HG03175 (cell line): ENCODE data around the gene CHCHD3.

Experiments
- ATAC-seq: cut with Tn5 transposase; IDR thresholded peaks from one replicate; pipeline ENCODE4 v1.9.1; 2021; ENCODE audit warnings: mild to moderate bottlenecking, moderate library complexity; ENCODE audit not compliant: unreplicated experiment

Gene CHCHD3

GRCh38 chr7:133048589-133048988, 33.3 kb downstream of the CHCHD3 start:
- no peak for ATAC-seq

GRCh38 chr7:133047321-133047720, 34.6 kb downstream of the CHCHD3 start:
- ATAC-seq = no peak

DNA sequence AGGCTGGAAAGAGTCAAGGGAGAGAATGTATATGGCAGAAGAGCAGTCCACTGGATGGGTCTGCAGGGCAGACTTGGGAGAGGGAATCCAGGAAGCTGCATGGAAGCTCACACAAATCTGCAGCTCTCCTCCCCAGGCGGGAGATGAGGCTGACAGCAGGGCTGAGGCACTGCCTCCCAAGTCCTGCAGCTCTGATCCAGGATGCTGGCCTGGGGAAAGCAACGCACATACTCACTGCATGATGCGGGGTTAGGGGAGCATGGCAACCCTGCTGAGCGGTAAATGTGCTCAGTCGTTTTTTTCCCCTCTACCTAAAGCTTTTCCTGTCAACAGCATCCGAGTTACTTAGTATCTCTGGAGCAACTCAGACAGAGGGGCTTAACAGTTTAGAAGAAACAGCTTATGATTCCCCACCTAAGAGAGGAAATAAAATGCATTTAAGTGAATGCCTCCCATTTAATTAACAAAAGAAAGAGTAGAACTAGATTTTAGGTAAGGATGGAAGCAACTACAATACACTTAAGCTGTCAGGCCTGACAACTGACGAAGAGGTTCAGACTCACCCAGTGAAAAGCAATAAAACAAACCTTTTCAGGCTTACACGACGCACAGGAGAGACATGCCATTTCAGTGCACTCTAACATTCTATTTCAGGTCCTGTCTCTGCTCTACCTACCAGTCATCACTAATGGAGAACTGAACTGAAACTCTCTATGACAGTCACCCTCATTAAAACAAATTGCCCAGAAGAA, 37.0 kb downstream of the CHCHD3 start:
- no peak for ATAC-seq

- no peak for ATAC-seq
Measured at GRCh38 chr7:133040674-133041073, 41.2 kb downstream of the CHCHD3 start.

GRCh38 chr7:133040178-133040577, 41.7 kb downstream of the CHCHD3 start:
- ATAC-seq = no peak

DNA sequence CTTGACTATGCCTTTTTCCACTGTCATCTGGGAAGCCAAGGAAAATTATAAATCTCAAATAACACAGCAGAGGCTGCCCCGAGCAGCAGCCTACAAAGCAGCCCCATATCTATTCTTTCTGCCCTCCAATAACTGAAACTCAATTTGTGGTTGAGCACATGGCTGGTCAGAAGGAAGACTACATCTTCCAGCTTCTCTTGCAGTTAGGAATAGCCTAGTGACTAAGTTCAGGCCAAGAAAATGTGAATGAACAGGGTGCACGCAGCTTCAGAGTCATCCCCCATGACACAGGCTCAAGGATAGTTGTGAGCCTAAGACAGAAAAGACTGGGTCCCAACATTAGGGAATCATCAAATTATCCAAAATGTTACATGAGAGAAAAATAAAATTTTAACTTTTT, 42.3 kb downstream of the CHCHD3 start:
- no peak for ATAC-seq

DNA sequence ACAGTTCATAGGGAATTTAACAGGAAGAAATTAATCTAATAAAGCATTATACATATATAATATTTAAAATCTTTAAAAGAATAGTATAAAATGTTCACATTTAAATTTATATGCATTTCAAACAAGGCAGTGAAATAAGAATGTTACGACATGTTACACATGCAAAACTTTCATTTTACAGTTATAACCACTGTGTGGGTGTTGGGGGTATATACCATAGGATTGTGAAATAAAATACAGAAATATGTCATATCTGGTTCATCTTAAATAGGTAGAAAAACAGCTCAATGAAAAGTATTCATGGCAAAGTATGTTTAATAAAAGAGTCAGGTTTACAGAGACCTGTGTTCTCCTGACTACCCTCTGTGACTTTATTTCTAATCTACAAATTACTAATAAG, 45.6 kb downstream of the CHCHD3 start:
- no peak for ATAC-seq

- peak; percentile 99 for ATAC-seq
Measured at GRCh38 chr7:133035240-133035639, 46.6 kb downstream of the CHCHD3 start.

DNA sequence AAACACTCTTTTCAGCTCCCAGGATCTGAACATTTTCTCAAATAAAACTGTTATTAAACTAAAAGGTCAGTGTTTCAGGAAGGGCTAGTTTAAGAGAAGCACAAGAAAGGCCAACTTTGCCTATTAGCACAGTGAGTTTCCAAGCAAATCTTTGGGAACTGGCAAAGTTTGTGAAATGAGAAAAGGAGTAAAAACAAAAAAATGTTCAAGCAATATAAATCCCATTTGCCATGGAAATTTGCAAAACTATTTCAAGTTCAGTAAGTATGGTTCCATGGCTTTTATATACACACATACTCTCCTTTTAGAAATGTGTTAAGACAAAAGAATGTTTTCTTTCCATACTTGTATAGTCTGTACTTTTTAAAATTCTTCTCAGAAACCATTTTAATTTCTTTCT, 51.5 kb downstream of the CHCHD3 start:
- no peak for ATAC-seq

DNA sequence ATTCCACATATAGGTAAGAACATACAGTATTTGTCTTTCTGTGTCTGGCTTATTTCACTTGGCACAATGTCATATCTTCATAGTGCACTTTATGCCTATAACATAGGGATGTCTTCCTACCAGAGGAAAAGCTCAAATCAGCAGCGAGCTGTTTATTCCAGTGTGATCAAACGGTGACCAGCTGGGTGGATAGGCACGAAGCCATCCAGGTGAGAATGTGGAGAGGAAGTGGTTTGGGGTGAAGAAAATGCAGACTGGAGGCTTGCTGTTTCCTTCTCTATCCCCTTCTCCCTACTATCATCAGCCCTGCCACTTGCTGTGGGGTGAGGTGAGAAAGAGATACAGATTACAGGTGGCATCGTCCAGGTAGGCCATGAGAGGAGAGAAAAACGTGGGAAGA, 52.4 kb downstream of the CHCHD3 start:
- ATAC-seq = no peak

GRCh38 chr7:133027397-133027796, 54.5 kb downstream of the CHCHD3 start:
- ATAC-seq = no peak

DNA sequence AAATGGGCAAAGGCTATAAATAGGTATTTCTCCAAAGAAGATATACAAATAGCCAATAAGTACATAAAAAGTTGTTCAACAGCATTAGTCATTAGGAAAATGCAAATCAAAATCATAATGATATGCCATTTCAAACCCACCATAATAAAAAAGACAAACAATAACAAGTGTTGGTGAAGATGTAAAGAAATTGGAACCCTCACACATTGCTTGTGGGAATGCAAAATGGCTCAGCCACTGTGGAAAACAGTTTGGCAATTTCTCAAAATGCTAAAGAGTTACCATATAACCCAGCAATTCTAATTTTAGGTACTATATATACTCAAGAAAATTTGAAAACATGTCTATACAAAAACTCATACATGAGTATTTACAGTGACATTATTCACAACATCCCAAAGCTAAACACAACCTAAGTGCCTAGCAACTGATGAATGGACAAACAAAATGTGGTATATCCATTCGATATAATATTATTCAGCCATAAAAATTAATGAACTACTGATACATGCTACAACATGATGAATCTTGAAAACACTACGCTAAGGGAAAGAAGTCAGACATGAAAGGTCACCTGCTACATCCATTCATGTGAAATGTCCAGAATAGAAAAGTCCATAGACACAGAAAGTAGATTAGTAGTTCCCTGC, 55.6 kb downstream of the CHCHD3 start:
- no peak for ATAC-seq

DNA sequence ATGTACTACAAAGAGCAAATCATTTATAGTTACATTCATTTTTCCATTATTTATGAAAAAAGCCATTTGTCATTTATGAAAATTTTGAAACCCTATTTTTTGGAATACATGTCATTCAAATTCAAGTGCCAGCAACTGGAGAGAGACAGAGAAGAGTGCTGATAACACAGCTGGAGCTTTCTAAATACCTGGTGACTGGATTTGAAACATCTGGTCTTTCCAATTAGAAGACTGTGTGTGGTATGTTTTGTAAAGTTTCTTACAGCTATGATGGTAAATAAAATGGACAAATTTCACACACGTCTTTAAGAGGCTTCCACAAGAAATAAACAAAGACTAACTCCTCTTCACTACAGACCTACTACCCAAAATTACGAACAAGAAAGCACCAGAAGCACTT, 56.8 kb downstream of the CHCHD3 start:
- ATAC-seq = no peak

- ATAC-seq = no peak
Measured at GRCh38 chr7:133024596-133024995, 57.3 kb downstream of the CHCHD3 start.

DNA sequence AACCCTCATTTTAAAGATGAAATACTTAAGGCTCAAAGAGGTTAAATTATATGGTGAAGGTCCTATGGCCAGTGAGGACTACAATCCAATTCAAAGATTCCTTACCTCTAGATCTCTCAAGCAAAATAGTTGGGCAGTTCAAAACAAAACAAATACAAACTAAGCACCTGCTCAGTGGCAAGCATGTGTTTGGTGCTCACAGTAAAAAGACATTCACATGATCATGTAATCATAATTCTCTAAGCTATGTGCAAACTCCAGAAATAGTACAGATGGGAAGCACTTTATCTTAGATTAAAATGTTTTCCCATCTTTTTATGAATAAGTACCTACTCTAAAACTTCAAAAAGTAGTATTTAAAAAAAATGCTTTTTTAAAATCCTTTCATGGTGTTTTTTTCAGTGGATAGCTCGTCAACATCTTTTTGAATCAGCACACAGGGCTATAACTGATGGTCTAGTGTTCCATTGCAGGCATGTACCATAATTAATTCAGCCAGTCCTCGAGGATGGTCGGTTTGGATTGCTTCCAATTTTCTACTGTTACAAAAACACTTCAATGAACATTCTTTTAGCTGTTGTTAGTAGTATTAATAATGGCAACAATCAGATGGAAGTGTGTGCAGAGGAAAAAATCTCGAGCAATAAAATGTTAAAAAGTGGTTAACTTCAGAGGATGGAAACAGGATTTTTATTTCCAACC, 58.4 kb downstream of the CHCHD3 start:
- ATAC-seq = no peak

DNA sequence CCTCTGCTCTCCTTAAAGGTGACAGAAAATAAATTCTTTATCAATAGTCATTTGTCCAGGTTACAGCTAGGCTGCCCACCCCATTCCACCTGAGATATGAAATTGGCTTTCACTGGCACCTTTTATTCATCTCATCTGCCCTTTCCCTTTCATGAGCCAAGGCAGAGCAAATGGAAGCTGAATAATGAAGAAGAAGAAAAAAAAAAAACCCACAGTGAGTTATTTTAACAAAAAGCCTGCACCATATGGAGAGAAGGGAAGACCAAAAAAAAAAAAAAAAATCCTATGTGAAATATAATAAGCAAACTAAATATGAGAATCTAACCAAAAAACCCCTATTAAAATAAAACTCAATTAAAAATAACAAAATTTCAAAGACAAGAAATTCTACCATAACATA, 59.2 kb downstream of the CHCHD3 start:
- no peak for ATAC-seq

GRCh38 chr7:133021196-133021595, 60.7 kb downstream of the CHCHD3 start:
- ATAC-seq = no peak

DNA sequence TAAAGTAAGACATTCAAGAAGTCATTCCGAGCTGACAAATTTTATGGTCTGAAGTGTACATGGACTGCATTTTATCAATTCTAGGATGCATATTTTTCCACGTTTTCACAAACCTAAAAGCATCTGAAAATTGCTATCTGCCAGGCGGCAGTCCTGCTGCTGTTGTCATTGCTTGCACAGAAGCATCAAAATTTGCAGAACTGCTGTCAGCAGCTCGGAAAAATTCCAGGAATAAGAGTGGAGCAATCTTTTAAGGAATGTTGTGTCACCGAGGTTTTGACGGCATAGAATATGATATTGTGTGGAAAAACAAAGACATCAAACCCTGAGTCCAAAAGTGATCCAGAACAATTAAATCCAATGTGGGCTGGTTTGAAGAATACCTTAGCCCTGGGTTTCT, 61.4 kb downstream of the CHCHD3 start:
- no peak for ATAC-seq

DNA sequence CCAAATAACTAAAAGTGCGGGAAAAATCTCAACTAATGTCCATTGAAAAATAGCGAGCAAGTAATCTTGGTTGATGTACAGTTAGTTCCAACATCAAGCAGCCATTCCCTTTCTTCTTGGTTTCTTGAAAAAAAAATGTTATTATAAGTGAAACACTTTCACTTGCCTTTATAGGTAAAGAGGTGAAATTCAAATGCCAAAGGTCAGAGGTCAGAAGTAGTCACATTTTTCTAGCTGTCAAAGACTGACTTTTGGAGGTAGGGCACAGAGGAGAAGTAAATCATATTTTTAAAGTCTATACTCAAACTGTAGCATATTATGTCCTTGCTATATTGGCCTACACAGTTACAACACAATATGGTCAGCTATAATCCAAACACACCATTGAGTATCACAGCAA, 62.3 kb downstream of the CHCHD3 start:
- ATAC-seq = no peak

- ATAC-seq = no peak
Measured at GRCh38 chr7:133016604-133017003, 65.3 kb downstream of the CHCHD3 start.

DNA sequence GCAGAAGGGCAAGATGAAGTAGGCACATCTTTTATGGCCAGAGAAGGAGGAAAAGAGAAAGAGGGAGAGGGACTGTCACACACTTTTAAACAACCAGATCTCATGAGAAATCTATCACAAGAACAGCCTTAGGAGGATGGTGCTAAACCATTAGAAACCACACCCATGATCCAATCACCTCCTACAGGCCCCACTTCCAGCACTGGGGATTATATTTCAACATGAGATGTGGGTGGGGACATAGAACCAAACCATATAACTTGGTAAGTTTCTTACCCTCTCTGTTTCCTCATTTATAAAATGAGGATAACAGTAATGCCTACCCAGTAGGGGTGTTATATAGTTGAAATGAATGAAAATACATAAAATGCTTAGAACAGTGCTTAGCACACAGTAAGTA, 66.0 kb downstream of the CHCHD3 start:
- ATAC-seq = no peak

- no peak for ATAC-seq
Measured at GRCh38 chr7:133011746-133012145, 70.1 kb downstream of the CHCHD3 start.
